BJ (cell line): Measurements from ENCODE around the gene ZGLP1. TPM values are rescaled to one million over a fixed set of nuclear protein-coding genes. Genes with fewer than 3 reads are reported as not detected.

Experiments
- CTCF ChIA-PET: fragments of 350-600 bp; formaldehyde crosslinking; extraction: SDS; loops from one replicate; lab custom pipeline; 2021; ENCODE audit warnings: antibody characterized with exemption, inconsistent platforms; lab: Yijun Ruan, JAX
- POLR2A ChIA-PET: fragments of 300-600 bp; sonication (Branson Sonifier 250); formaldehyde crosslinking; extraction: SDS; loops from one replicate; lab custom pipeline; 2021; ENCODE audit warnings: antibody characterized with exemption; lab: Charles Lee
- DNase-seq: peaks from one replicate; pipeline ENCODE4 v3.0.0-alpha.2; 2011; ENCODE audit warnings: low read depth
- H3K27me3 ChIP-seq: 2 replicates; pipeline ENCODE4 v1.6.0; 2011; ENCODE audit warnings: low read length; ENCODE audit not compliant: control insufficient read depth, insufficient read depth
- H3K36me3 ChIP-seq: 2 replicates; pipeline ENCODE4 v1.5.1; 2011; ENCODE audit warnings: low read length; ENCODE audit not compliant: control insufficient read depth, insufficient read depth
- H3K4me3 ChIP-seq: 2 replicates; pipeline ENCODE4 v1.5.1; 2011; ENCODE audit warnings: low read depth, mild to moderate bottlenecking, control low read depth, low read length
- CTCF ChIP-seq: IDR thresholded peaks from 2 replicates; pipeline ENCODE4 v1.5.1; 2011; ENCODE audit warnings: low read depth, mild to moderate bottlenecking, control low read depth, inconsistent platforms, low read length, moderate library complexity; ENCODE audit not compliant: insufficient read depth
- polyA plus RNA-seq: library from polyadenylated mRNA; depleted of rRNA; stranded (reverse); fragments of >200 nt; gene quantifications from 2 replicates; pipeline ENCODE4 v1.2.3, GENCODE V29; 2011

Gene ZGLP1
- polyA plus RNA-seq, 1 experiment, result 1.2 TPM

- DNase-seq, result no peak
- POLR2A ChIA-PET, result no interaction called here
Measured at GRCh38 chr19:10306327-10306726, 3.3 kb downstream of the ZGLP1 start.

GRCh38 chr19:10305139-10305806 lies 4.3 kb downstream of the ZGLP1 start:
- POLR2A ChIA-PET, result interaction anchor here (0.6 kb wide), 1 partner anchor 13 kb away, joined by 3 read pairs; no protein-coding TSS in a partner anchor
- Histone ChIP-seq H3K4me3 (no peak overlapping the region), H3K36me3 (peaks cover 3% of the 10 kb centered on the region; the same call in 1 of the 2 replicates), H3K27me3 (no peaks in the 10 kb centered on the region)
- CTCF ChIA-PET, result interaction anchor here (0.6 to 1.4 kb wide), 2 partner anchors 36 to 37 kb away, joined by 3 to 5 read pairs; no protein-coding TSS in a partner anchor
- TF ChIP-seq CTCF, result no peak
- no peak for DNase-seq

More at GRCh38 chr19:10306327-10306726, 3.3 kb downstream of the ZGLP1 start:
- no peak overlapping the region for H3K4me3 ChIP-seq
- no peak for TF ChIP-seq CTCF
- H3K27me3 ChIP-seq, result no peaks in the 10 kb centered on the region
- peaks cover 6% of the 10 kb centered on the region; the same call in 1 of the 2 replicates for H3K36me3 ChIP-seq
- CTCF ChIA-PET, result interaction anchor here (1.4 to 1.5 kb wide), 2 partner anchors 28 to 37 kb away, joined by 3 to 5 read pairs; no protein-coding TSS in a partner anchor

GRCh38 chr19:10299545-10300458 lies 9.8 kb downstream of the ZGLP1 start:
- DNase-seq, result no peak
- no peaks in the 10 kb centered on the region for H3K27me3 ChIP-seq
- ChIA-PET CTCF (no interaction called here), POLR2A (no interaction called here)
- no peaks in the 10 kb centered on the region; the same call in 1 of the 2 replicates for H3K36me3 ChIP-seq
- no peak overlapping the region for H3K4me3 ChIP-seq
- no peak for TF ChIP-seq CTCF

GRCh38 chr19:10295847-10296591 lies 13.6 kb downstream of the ZGLP1 start:
- CTCF ChIA-PET, result interaction anchor here (0.9 kb wide), 1 partner anchor 93 kb away, joined by 3 read pairs; no protein-coding TSS in a partner anchor
- Histone ChIP-seq H3K27me3 (peaks cover 8% of the 10 kb centered on the region), H3K36me3 (peaks cover 1% of the 10 kb centered on the region), H3K4me3 (0 out of 2 replicates have a peak overlapping the region, but pooled peaks have one; percentile 3)
- no peak for DNase-seq
- no peak for TF ChIP-seq CTCF
- POLR2A ChIA-PET, result no interaction called here
